Activated T-helper 1 cell treated with anti-CD3 and anti-CD28 coated beads, Interleukin-12 subunit alpha, Interleukin-12 subunit beta, Interleukin-2, Interleukin-4 antibody, amounts not matched to agents 30 ng/mL and 10 ng/mL and 1 ng/mL, durations not matched to agents 14 hours and 24 hours and 36 hours (primary cell): ENCODE data around the gene CAPN2. TPM values are rescaled to one million over a fixed set of nuclear protein-coding genes. Genes with fewer than 3 reads are reported as not detected.

Experiments
- DNase-seq: peaks from one replicate; pipeline ENCODE4 v3.0.0; 2021; ENCODE audit warnings: low spot score
- H3K27ac Mint-ChIP-seq: one replicate; pipeline ENCODE4 v1.8.0; 2021; ENCODE audit warnings: mild to moderate bottlenecking, mixed read lengths
- H3K27me3 Mint-ChIP-seq: one replicate; pipeline ENCODE4 v1.8.0; 2022; ENCODE audit warnings: mild to moderate bottlenecking, moderate library complexity, mixed read lengths; ENCODE audit not compliant: insufficient read depth
- H3K36me3 Mint-ChIP-seq: one replicate; pipeline ENCODE4 v1.8.0; 2021; ENCODE audit warnings: low read depth, mixed read lengths
- H3K4me1 Mint-ChIP-seq: one replicate; pipeline ENCODE4 v1.8.0; 2021; ENCODE audit warnings: low read depth, mixed read lengths
- H3K4me3 Mint-ChIP-seq: one replicate; pipeline ENCODE4 v1.8.0; 2021; ENCODE audit warnings: mild to moderate bottlenecking, moderate library complexity, mixed read lengths
- H3K9me3 Mint-ChIP-seq: one replicate; pipeline ENCODE4 v1.8.0; 2021; ENCODE audit warnings: mixed read lengths
- intact Hi-C: fragments of 100-400 bp; cut with micrococcal nuclease; formaldehyde crosslinking; loops from one replicate; pipeline ENCODE4 v1.15.1; 2024
- total RNA-seq: library from RNA; stranded (reverse); gene quantifications from 2 replicates; pipeline ENCODE4 v1.2.3, GENCODE V29; 2022

The CAPN2 gene
- total RNA-seq, 1 donor from 2014 or later = 66.3 TPM

DNA sequence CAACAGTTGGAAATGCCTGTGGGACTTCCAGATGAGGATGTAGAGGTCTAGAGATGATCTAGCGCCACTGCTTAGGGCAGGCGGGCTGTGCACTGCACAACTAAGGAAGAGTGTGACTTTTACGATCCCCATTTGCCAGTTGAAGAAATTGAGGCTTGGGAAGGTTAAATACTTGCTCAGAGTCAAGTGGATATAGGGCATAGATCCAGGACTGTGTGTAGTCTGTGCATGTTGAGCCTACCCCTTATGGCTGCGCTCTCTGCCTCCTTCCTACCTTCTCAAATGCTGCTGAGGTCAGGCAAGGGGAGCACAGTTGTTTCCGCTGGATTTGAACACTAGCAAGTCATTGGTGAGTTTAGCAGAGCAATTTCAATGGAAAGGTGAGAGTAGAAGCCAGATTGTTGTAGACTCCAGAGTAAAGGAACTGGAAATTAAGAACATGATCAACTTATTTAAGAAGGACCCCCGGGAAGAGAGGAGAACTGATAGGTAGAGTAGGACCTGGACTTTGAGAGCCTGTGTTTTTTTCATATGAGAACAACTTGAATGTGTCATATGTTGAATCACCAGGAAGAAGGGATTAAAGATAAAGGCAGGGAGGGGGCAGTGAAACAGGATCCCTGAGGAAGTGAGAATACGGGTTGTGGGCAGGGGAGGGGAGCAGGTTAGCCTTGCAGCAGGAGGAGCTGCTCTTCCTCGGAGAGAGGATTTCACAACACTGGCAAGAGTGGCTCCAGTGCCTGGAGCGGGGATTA, 2.7 kb downstream of the CAPN2 start:
- peaks cover 29% of the 10 kb centered on the region for H3K36me3 Mint-ChIP-seq
- no peaks in the 10 kb centered on the region for H3K9me3 Mint-ChIP-seq
- peaks cover 75% of the 10 kb centered on the region for H3K4me1 Mint-ChIP-seq
- intact Hi-C loops = loop anchor here (5.0 to 10.0 kb wide), 3 partner anchors 523 to 1000 kb away; partner anchors contain the start of genes AIDA, BROX and WDR26
- H3K27me3 Mint-ChIP-seq = no peaks in the 10 kb centered on the region
- peak overlapping the region; percentile 79 for H3K27ac Mint-ChIP-seq
- H3K4me3 Mint-ChIP-seq = peak overlapping the region; percentile 49
- no peak for DNase-seq

DNA sequence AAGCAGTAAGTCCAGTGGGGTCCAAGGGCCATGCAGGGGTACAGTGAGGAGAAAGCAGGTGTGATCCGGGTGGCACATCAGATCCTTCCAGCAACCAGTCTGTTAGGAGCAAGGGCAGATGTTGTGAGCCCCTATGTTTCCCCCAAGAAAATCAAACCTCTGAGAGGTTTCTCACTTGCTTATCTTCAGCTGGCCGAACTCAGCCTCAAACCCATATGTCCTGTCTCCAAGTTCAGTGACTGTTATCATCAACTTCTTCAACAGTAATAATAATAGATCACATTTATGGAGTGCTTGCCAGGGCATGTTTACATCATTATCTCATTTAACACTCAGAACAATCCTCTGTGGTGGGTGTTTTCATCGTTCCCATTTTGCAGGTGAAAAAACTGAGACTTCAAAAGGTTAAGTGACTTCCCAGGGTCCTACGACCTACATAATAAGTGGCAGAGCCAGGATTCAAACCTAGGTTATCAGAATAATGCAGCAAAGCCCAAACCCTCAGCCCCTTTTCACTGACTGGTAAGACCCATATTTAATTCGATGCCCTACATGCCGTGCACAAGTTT, 3.3 kb downstream of the CAPN2 start:
- H3K27ac Mint-ChIP-seq = peak overlapping the region; percentile 79
- no peaks in the 10 kb centered on the region for H3K27me3 Mint-ChIP-seq
- no peak for DNase-seq
- peak overlapping the region; percentile 49 for H3K4me3 Mint-ChIP-seq
- H3K9me3 Mint-ChIP-seq = no peaks in the 10 kb centered on the region
- peaks cover 34% of the 10 kb centered on the region for H3K36me3 Mint-ChIP-seq
- intact Hi-C loops = loop anchor here (1.0 to 10.0 kb wide), 4 partner anchors 11 to 1001 kb away; partner anchors contain the start of genes AIDA, BROX and WDR26
- peaks cover 78% of the 10 kb centered on the region for H3K4me1 Mint-ChIP-seq

- peak; percentile 68 for DNase-seq
- Mint-ChIP-seq H3K4me1 (peaks cover 76% of the 10 kb centered on the region), H3K27ac (peak overlapping the region; percentile 79), H3K27me3 (no peaks in the 10 kb centered on the region), H3K9me3 (no peaks in the 10 kb centered on the region), H3K36me3 (peaks cover 39% of the 10 kb centered on the region), H3K4me3 (peak overlapping the region; percentile 72)
- intact Hi-C loops = loop anchor here (1.0 to 10.0 kb wide), 4 partner anchors 10 to 1002 kb away; partner anchors contain the start of genes AIDA, BROX and WDR26
Measured at GRCh38 chr1:223716302-223716862, 4.0 kb downstream of the CAPN2 start.

DNA sequence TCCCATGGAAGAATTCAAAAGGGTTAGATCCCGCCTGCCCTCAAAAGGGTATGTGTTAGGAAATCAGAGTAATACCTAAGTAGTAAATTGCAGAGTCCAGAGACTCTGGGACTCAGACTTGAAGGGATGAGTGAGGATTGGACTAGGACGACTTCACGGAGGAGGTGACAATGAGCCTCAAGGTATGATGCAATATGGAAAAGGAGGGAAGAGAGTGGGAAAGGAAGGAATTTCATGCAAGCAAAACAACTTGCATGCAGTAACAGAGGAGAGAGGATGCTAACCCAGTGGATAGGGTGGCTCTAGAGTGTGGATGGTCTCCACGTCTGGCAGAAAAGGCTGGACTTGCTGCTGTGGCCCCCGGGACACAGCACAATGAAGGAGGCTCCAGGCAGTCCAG, 4.8 kb downstream of the CAPN2 start:
- intact Hi-C loops = loop anchor here (10.0 kb wide), 2 partner anchors 718 to 1002 kb away; partner anchors contain the start of genes AIDA, BROX and WDR26
- H3K36me3 Mint-ChIP-seq = peaks cover 45% of the 10 kb centered on the region
- peak overlapping the region; percentile 79 for H3K27ac Mint-ChIP-seq
- H3K4me1 Mint-ChIP-seq = peaks cover 83% of the 10 kb centered on the region
- H3K27me3 Mint-ChIP-seq = no peaks in the 10 kb centered on the region
- H3K9me3 Mint-ChIP-seq = no peaks in the 10 kb centered on the region
- H3K4me3 Mint-ChIP-seq = peak overlapping the region; percentile 72
- DNase-seq = no peak

DNA sequence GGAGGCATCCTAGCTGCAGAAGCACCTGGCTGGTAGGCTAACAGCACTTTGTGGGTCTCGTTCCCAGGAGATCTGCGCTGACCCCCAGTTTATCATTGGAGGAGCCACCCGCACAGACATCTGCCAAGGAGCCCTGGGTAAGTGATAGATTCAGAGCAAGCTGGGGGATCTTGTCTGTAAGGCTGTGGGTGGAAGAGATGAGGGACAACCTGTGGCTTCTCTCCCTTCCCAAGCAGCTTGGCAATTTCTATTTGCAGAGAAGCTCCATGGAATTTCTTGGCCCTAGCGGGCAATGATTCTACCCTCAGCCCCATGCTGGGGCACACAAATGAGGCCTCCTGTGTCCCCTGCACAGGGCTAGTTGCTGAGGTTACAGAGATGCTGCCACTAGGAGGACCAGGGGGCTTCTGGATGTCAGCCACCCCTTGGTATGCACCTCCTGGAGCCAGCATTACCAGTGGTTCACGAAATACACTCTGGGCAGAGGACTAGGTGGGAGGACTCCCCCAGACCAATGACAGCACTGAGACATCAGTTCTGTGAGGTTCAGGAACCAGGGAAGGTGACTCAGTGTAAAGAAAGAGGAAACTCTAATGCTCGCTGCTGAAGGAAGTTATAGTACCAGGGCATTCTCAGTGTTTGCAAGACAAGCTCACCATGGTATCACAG, 5.5 kb downstream of the CAPN2 start:
- H3K36me3 Mint-ChIP-seq = peaks cover 48% of the 10 kb centered on the region
- H3K4me3 Mint-ChIP-seq = peak overlapping the region; percentile 72
- no peak for DNase-seq
- intact Hi-C loops = loop anchor here (10.0 kb wide), 2 partner anchors 717 to 1003 kb away; partner anchors contain the start of genes AIDA, BROX and WDR26
- H3K4me1 Mint-ChIP-seq = peaks cover 83% of the 10 kb centered on the region
- H3K27me3 Mint-ChIP-seq = no peaks in the 10 kb centered on the region
- H3K9me3 Mint-ChIP-seq = no peaks in the 10 kb centered on the region
- H3K27ac Mint-ChIP-seq = peak overlapping the region; percentile 47

- DNase-seq = no peak
- Mint-ChIP-seq H3K4me1 (peaks cover 81% of the 10 kb centered on the region), H3K9me3 (no peaks in the 10 kb centered on the region), H3K27ac (no peak overlapping the region), H3K27me3 (no peaks in the 10 kb centered on the region), H3K4me3 (no peak overlapping the region), H3K36me3 (peaks cover 52% of the 10 kb centered on the region)
- intact Hi-C loops = loop anchor here (10.0 kb wide), 2 partner anchors 716 to 1004 kb away; partner anchors contain the start of genes AIDA, BROX and WDR26
Measured at GRCh38 chr1:223718850-223719249, 6.5 kb downstream of the CAPN2 start.

DNA sequence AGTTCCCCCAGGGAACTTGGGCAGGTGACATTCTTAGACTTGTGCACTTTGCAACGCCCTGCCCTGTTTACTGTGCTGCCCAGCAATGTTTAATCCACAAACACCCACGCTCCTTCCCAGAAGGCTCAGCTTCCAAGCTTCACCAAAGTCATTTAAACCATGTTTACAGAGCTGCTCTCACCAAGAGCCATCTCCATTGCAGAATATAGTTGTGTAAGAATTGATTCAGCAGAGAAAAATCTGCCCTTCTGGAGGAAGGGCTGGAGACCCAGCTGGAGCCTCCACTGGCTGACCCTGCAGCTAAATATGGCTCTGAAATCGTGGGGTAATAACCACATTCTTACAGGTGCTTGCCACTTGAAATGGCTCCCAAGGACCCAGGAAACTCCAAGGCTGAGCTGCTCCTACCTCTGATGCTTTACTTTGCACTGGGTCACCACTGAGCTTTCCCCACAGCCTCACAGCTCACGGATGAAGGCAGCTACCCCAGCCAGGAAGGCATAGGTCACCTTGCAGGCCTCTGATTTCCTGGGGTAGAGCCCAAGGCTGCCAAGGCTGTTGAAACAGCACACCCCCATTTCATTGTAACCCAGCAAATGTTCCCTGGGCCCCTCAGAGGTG, 8.7 kb downstream of the CAPN2 start:
- intact Hi-C loops = loop anchor here (10.0 kb wide), 1 partner anchor 394 kb away; the partner anchor contains the start of gene FBXO28
- H3K4me1 Mint-ChIP-seq = peaks cover 81% of the 10 kb centered on the region
- peaks cover 55% of the 10 kb centered on the region for H3K36me3 Mint-ChIP-seq
- no peaks in the 10 kb centered on the region for H3K27me3 Mint-ChIP-seq
- peak overlapping the region; percentile 45 for H3K27ac Mint-ChIP-seq
- no peak overlapping the region for H3K4me3 Mint-ChIP-seq
- DNase-seq = no peak
- no peaks in the 10 kb centered on the region for H3K9me3 Mint-ChIP-seq

DNA sequence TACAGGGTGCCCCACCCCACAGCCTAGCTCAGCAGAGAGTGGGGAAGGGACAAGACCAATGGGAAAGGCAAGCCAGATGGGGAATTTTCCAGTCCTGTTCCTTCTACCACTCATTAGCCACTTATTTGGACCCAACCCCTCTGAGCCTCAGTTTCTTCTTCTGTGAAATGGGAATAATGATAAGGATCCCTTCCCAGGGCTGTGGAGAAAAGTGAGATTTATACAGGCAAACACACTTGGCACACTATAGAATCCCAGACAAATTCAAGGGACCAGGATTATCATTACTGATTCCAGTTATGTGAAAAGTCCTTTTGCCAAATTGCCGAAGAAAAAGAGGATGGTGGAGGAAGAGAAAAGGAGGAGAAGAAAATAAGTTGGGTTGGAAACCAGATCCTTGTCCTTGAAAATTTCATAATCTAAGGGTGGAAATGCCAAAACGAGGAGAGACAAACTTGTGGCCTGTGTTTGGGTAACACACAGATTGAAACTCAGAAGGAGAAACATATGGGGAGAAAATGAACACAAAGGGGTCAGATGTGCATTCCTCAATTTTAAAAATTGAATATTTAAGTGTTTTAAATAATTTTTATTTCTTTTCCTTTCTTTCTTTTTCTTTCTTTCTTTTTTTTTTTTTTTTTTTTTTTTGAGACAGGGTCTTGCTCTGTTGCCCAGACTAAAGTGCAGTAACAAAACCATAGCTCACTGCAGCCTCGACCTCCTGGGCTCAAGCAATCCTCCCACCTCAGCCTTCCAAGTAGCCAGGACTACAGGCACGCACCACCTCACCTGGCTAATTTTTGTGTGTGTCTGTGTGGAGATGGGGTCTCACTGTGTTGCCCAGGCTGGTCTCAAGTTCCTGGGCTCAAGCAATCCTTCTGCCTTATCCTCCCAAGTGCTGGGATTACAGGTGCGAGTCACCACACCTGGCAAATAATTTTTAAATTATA, 9.6 kb downstream of the CAPN2 start:
- no peak for DNase-seq
- no peaks in the 10 kb centered on the region for H3K9me3 Mint-ChIP-seq
- intact Hi-C loops = loop anchor here (10.0 kb wide), 1 partner anchor 393 kb away; the partner anchor contains the start of gene FBXO28
- peaks cover 57% of the 10 kb centered on the region for H3K36me3 Mint-ChIP-seq
- peaks cover 81% of the 10 kb centered on the region for H3K4me1 Mint-ChIP-seq
- no peak overlapping the region for H3K4me3 Mint-ChIP-seq
- H3K27ac Mint-ChIP-seq = peak overlapping the region; percentile 20
- no peaks in the 10 kb centered on the region for H3K27me3 Mint-ChIP-seq

- intact Hi-C loops = loop anchor here (10.0 kb wide), 1 partner anchor 391 kb away; the partner anchor contains the start of gene FBXO28
- H3K27ac Mint-ChIP-seq = no peak overlapping the region
- no peak for DNase-seq
- peaks cover 81% of the 10 kb centered on the region for H3K4me1 Mint-ChIP-seq
- no peak overlapping the region for H3K4me3 Mint-ChIP-seq
- no peaks in the 10 kb centered on the region for H3K27me3 Mint-ChIP-seq
- peaks cover 64% of the 10 kb centered on the region for H3K36me3 Mint-ChIP-seq
- H3K9me3 Mint-ChIP-seq = no peaks in the 10 kb centered on the region
Measured at GRCh38 chr1:223723351-223723904, 11.1 kb downstream of the CAPN2 start.

DNA sequence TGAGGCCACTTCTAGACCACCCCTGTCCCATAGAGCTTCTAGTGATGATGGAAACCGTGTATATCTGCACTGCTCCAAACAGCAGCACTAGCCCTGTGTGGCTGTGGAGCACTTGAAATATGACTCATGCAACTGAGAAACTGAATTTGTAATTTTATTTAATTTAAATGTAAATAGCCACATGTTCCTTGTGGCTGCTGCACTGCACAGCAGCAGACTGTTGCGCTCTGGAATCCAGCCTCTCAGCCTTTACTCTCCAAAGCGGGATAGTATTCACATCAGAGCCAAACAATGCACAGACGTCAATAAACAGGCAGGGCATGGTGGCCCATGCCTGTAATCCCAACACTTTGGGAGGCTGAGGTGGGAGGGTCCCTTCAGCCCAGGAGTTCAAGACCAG, 12.0 kb downstream of the CAPN2 start:
- Mint-ChIP-seq H3K27ac (peak overlapping the region; percentile 58), H3K4me3 (peak overlapping the region; percentile 1), H3K27me3 (no peaks in the 10 kb centered on the region), H3K9me3 (no peaks in the 10 kb centered on the region), H3K4me1 (peaks cover 82% of the 10 kb centered on the region), H3K36me3 (peaks cover 64% of the 10 kb centered on the region)
- intact Hi-C loops = loop anchor here (10.0 kb wide), 1 partner anchor 390 kb away; the partner anchor contains the start of gene FBXO28
- DNase-seq = no peak

DNA sequence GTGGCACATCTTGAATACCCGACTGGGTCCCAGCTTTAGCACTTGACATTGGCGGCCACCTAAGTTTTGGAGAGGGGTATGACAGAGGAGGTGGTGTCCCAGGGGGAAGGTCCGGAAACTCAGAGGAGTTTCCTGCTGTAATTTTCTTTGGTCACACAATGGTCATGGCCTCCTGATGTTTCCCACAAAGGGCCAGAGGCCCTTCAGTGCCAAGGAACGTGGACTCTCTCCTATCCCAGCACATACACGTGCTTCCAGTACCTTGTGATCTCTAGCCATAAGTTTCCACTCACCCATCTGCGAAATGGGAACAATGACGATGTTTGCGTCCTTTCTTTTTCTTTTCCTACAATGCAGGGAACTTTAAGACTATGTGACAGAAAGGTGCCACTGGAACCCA, 13.2 kb downstream of the CAPN2 start:
- no peak for DNase-seq
- H3K27me3 Mint-ChIP-seq = no peaks in the 10 kb centered on the region
- peak overlapping the region; percentile 95 for H3K27ac Mint-ChIP-seq
- no peaks in the 10 kb centered on the region for H3K9me3 Mint-ChIP-seq
- intact Hi-C loops = loop anchor here (5.0 to 10.0 kb wide), 3 partner anchors 267 to 462 kb away; partner anchors contain the start of gene FBXO28
- H3K4me3 Mint-ChIP-seq = peak overlapping the region; percentile 77
- peaks cover 83% of the 10 kb centered on the region for H3K4me1 Mint-ChIP-seq
- peaks cover 63% of the 10 kb centered on the region for H3K36me3 Mint-ChIP-seq
